MV-4-11 (cell line): ENCODE data around the gene SYPL1.

ENCODE experiments used
- DNase-seq: peaks from one replicate; lab custom pipeline; 2025; lab: John Stamatoyannopoulos, UW

Gene SYPL1

DNA sequence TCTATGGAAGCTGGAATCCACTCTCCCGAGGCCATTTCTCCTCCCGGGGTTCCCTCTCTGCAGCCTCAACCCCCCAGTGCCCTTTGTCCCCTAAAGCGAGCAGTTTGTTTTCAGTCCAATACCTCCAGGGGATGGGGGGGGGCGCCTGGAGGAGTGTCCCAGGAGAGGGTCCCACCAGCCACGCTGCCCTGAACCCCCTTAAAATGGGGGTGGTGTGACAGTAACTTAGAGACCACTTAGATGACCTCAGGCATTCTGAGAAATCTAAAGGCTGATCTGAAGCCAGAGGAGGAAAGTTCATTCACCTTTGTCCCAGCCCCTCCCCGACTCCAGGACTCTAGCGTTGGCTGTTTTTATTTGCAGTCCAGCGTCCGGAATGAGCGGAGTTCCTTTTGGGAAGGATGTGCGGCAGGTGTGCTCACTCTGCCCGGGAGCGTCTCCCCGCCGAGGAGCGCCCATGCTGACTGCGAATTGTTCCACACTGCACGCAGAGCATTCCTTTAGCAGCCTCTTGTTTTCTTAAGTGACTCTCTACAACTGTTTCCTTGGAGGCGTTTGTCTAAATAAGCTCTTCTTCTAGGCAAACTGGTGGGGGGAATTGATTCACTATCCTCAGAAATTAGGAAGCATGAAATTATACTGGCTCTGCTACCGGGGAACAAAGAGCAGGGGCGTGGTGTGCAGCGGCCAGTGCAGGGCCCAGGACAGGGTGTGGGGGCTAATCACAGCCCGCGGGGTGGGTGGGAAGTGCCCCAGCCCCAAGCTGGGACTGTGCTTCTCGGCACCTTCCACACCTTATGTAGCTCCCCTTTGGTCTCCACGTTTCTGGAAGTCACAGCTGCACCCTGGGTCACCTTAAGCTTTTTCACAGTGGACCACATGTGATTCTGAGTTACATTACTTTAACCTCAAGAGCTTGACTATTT, 46.3 kb downstream of the SYPL1 start:
- no peak for DNase-seq

DNA sequence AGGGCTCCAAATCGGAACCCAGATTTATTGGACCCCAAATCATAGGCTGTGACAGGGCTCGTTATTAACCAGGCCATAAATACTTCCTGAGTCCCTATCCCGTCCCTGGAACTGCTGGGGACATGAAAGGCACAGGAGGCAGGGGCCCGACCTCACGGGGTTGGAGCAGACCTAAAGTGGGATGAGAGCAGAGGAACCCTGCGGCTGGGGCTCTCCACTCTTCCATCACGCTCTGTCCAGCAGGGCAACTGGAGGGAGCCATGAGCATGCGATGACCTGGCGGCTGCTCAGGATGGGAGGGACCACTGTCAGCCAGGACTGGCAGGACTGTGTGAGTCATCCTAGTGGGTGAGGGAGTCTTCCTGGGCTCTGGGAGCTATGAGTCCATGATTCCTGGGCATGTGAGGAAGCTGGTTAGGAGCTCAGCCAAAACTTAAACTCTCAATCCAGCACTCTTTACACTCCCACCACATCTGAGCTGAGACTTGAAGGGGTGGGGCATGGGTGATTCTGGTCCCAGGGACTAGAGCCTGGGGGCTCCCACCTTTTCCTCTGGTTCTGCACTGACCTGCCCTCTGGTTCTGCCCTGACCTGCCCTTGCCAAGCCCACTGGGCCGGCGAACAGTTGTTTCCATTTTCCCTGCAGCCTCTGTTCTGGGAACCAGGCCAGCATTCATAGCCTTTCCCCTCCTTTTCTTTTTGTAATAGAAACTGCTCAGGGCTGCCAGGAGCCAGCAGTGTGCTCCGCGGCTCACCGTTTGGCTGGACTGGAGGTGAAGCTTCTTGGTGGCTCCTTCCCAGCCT, 47.1 kb downstream of the SYPL1 start:
- peak; percentile 4 for DNase-seq

DNA sequence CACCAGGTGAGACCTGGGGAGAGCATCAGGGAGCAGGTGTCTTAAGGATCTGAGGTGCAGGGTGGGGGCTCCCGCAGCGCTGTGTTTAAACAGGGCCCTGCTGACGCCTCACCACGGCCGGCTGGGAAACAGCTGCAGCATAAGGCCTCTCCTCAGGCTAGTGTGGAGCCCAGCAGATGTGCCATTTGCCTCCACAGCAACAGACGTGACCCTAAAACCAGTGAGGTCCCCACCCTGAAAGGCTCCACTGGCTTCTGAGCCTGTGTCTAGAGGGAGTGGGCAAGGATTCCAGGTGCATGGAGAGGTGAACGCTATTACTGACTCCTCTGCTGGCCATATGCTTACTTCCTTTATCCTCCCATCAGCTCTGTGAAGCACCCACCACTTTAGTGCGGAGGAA, 47.8 kb downstream of the SYPL1 start:
- DNase-seq: no peak

DNA sequence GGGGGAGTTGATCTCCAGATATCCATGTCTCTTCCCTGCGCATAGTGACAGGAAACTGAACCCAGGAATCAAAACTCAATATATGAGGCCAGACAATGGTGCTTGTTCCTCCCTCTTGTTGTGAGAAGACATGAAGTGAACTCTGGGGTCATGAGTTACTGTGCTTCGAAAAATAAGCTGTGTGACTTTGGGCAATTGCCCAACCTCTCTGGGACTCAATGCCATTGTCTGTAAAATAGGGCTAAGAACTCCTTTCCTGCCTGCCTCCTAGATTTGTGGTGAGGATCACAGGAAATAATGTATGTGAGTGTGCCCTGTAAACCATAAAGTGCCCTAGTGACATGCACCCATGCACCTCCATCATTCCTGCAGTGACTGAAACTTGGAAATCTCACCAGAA, 48.4 kb downstream of the SYPL1 start:
- no peak for DNase-seq

DNA sequence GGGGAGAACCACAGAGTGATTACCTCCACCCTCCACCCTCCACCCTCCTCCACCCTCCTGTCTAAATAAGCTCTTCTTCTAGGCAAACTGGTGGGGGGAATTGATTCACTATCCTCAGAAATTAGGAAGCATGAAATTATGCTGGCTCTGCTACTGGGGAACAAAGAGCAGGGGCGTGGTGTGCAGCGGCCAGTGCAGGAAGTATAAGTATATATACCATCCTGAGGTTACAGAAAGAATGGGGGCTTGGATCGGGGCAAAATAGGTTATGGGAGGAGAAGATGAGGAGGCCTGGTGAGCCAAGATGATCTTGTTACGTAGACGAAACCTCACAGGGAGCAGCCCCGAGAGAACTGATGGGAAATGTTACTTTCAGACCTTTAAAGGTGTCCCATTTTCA, 49.1 kb downstream of the SYPL1 start:
- DNase-seq: peak; percentile 15

DNA sequence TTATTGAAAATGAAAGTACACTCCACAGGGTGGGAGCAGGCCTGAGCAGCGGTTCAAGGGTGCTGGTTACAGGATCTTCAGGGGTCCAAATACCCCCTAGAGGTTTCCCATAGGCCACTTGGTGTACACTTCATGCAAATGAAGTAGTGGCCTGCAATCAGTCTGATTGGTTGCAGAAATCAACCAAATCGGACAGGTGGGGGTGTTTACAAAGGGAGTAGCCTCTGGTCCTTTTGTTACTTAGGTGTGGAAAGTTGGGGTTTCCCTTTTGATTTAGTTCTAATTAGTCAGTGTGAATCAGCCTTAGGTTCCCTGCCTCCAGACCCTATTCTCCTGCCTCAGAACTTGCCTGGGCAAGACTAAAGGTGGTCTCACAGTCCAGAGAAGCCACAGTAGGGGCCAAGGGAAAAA, 49.6 kb downstream of the SYPL1 start:
- no peak for DNase-seq

DNA sequence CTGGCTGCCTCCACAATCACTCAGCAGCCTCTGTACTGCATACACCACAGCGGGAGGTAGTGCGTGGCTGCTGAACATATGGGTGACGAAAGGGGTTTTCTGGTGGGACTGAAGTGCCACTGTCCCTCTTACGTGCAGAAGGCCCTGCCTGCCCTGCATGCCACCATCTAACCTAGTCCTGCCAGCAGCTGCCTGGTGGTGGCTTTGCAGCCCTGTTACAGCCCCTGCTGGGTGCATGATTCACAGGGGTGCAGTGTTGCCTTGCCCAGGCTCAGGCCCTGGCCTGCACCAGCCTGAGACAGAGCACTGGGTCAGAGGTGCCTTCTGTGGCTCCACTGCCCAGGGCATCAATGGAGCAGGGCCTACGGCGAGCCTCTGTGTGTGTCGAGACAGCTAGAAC, 50.1 kb downstream of the SYPL1 start:
- no peak for DNase-seq

DNA sequence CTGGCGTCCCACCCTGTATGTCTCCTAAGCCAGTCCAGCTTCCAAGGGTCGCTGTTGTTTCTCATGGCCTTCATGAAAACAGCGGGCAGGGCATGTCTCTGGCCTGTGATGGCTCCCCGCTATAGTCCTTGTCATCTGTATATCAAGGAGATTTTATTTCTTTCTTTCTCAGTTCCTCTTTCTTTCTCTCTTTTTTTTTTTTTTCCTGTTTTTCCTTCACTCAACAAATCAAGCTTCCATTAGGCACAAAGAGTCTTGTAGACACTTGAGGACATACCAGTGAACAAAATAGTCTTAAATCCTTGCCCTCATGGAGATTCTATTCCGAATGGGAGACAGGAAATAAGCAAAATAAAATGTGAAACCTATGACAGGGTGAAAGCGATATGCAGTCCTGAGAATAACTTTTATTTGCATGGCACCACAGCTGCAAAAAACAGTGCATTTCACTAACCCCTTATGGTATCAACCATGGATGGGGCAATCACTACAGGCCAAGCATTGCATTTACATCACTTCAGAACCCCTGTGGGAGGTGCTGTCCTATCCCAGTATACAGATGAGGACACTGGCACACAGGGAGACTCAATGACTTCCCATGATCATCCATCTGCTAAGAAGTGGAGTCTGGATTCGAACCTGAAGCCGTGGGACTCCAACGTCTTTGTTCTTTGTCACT, 50.7 kb downstream of the SYPL1 start:
- peak; percentile 35 for DNase-seq

DNA sequence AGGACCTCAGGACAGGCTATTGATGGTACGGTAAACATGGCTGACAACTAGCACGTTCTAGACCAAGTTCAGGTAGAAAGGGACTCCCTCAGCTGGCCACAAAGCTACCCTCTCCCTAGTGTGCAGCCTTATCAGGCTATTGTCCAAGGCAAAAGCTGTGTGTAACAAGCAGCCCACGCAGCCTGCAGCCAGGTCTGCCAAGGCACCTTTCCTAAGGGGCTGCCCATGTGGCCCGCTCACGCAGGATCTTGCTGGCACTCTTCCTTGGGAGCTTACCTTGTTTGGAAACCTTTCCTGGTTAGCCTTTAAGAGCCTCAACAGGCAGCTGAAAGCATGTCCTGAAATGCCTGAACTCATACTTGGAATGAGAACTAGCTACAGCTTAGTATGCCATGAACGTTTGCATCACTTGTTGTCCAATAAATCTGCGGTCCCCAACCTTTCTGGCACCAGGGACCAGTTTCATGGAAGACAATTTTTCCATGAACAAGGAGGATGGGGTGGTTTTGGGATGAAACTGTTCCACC, 51.7 kb downstream of the SYPL1 start:
- DNase-seq: no peak

DNA sequence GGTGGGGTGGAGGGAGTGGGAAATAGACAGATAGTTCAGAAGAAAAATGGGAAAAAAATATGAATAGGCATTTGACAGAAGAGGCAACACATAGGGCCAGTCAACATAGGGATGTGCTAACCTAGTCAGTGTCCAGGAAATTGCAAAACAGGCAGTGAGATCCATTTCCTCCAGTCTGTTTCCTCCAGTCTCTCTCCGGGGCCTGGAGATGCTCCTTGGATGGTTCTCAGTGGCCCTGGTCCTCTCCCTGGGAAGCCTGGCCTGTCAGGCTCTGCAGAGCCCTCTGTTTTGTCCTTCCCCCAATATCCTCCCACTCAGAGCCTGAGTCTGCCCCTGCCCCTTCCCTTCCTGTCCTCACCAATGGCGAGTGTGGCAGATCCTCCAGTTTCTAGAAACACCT, 52.6 kb downstream of the SYPL1 start:
- DNase-seq: peak; percentile 61

DNA sequence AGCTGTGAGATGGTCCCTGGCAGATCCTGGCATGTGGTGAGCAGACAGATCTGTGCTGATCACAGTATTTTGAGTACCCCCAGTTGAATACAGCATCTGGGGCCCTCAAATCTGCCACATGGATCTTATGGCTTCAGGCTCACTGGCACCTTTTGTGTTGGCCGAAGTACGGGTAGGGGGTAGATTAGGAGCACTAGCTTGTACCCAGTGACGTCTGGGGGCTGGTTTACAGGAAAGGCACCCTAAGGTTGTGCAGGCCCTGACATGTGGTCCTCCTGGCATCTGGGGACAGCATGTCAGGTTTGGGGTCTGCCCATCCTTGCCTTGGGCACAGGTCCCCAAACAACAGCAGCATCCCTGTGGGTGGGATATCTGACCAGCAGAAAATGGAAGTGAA, 53.2 kb downstream of the SYPL1 start:
- no peak for DNase-seq

DNA sequence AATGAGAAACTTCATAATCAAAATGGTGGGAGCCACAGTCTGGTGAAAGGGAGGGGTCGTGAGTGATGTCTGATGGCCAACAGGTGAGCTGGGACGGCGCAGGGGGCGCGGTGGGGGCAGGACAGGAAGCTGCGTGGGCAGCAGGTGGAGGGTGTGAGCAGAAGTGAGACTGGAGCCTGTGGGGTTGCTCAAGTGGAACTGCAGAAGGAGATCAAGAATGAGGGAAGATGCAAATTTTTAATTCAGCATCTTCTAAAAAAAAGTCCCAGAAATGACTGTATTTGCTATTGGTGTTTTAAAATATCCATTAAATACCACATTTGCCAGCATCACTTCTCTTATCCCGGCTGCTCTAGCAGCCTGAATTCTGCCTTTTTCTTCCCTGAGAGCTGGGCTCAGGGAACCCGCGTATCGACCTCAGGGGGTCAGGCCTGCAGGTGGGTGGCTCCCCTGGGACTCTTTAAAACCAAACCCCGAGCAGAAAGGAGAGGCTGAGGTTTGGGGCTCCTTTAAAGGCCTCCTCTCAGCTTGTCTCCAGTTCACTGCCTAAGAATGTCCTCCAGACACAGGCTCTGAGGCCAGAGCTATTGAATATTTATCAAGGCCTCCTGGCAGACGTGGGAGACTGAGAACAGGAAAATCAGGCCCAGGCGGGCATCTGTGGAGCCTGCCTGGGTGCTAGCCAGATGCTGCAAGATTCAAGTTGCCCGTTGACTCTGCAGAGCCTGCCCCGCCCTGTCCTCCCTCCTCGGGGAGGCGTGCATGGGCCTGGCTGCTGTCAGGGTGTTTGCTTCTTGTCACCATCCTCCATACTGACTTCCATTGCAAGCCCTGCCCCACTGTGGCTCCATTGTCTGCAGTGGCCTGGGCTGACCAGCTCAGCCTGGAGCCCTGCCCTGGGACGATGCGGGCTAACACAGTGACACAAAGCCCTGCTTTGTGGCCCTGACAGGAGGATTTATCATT, 53.9 kb downstream of the SYPL1 start:
- DNase-seq: no peak

DNA sequence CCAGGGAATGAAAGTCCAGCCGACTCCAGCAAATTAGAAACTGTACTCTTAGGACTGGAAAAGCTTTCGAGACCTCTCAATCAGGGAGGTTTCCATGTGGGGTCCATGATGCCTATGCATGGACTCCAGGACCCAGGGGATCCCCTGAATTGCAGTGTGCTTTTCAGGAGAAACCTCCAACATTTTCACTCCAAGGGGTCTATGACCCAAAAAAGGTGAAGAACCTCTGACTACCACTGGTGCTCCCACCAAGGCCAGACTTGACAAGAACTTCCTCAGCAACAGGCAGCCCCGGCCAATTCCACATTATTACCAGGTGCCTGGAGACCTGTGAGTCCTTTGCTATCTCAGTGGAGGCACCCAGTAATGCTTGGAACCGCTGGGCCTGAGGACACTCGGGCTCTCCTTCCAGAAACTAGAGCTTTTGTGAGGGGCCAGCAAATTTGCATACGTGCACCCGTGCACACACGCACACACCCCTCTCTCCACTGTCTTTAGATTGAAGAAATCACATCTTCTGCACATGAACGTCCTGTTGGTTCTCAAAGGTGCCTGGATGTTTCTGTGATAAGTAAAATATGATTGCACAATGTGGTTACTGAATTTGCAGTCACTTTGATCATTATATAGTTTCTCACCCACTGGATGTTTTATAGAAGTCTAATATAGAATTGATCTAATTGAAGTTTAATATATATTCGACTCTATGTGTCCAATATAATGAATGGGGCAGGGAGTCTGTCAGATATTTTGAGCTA, 54.7 kb downstream of the SYPL1 start:
- DNase-seq: no peak

DNA sequence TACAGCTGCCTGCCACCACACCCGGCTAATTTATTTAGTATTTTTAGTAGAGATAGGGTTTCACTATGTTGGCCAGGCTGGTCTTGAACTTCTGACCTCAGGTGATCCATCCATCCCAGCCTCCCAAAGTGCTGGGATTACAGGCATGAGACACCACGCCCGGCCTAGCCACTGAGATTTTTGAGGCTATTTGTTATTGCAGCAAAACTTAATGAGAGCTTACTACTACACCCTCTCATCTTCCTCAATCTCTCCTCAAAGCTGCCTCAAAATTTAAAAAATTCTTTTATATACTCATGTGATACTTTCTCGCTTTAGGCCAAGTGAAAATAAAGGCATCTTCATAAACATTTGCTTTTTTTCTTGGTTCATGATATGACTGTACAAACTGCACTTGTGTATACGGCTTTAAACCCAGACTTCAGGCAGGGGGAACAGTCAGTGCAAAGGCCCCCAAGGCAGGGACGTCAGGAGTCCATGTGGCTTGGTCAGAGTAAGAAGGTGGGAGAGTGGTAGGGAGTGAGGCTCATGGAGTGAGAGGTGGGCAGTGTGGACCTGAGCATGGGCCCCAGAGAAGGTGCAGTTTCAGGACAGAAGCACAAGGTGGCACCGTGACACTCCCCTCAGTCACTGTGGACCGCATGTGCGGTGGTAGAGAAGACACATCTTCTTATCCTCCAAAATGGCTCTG, 55.5 kb downstream of the SYPL1 start:
- DNase-seq: peak; percentile 40

DNA sequence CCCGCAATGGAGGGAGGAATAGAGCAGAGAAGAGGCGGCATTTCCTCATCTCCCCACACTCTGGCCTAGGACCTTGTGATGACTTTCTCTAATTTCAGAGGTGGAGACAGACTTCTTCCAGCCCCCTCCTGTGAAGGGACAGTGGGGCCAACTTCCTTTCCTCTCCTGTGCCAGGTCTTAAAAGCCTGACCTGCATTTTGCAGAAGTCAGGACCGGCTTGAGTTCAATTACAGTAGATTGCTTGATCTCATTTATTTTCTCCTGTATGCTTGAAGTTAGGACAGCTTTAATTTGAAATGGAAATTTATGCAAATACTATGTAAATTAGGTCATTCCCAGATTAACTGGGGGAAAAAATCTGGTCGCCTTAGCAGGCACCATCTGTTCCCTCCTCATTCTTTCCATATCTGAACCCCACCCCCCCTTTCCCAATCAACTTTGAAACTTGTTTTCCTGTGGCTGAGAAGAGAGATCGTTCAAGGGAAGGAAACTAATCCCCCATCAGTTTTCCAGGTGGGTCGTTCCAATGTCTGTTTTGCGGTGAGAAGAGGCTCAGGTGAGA, 57.1 kb downstream of the SYPL1 start:
- DNase-seq: no peak

DNA sequence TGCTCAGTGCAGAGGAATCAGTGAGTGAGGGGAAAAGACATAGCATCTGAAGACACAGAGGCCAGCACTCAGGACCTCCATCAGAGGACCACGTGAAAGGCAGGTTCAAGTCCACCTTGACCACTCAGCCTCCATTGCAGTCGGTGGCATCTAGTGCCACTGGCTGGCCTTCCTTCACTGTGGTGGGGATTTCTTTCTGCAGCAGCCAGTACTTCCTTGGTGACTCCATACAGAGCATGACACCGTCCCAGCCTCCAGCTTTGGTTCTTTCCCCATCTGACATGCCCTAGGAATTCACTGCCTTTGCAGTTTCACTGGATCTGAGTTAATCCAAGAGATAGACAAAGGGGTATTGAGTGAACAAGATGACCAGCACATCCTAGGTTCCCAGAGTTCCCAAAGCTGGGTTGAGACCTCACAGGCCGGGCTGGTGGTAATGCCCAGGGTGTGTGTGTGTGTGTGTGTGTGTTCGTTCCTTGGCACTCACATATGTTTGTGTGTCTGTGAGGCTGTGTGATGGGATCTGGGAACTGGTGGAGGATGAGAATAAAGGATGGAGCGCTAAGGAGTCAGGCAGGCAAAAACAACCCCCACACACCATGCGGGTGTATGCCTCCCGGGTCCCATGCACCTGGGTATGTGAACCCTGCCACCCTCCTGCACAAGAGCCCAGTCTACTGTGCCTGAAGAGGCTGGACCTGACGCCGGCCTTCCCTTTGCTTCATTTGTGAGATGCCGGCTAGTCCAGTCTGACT, 57.8 kb downstream of the SYPL1 start:
- DNase-seq: no peak

DNA sequence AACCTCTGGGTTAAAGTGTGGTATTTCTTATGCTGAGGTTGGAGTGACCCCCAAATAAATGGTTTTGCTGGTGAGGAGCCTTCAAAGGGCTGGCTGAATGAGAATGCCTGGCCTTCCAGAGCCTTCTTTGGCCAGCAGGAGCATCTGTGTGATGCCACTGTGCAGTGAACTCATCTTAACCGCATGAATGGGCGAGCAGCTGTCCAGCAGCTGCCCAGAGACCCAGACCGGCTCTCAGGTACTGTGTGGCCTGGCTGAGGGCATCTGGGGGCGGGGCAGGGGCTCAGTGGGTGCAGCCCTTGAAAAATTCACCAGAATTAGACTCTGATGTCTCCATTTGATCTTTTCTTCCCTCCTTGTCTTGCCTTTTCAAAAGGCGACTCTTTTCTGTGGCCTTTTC, 59.0 kb downstream of the SYPL1 start:
- DNase-seq: no peak

DNA sequence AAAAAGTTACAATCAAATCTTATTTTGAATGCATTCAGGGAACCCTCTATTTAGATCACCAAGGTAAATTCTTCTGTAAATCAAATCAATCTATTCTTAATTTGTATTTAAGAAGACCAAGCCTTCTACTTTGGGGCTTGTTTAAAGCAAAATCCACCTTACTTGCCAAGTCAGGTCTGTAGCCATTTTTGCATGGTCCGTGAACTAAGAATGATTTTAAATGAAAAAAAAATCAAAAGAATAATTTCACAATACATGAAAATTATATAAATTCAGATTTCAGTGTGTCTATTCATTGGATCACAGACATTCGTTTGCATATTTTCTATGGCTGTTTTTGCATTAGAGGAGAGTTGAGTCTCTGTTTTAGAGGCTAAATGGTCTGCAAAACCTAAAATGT, 59.4 kb downstream of the SYPL1 start:
- DNase-seq: no peak

DNA sequence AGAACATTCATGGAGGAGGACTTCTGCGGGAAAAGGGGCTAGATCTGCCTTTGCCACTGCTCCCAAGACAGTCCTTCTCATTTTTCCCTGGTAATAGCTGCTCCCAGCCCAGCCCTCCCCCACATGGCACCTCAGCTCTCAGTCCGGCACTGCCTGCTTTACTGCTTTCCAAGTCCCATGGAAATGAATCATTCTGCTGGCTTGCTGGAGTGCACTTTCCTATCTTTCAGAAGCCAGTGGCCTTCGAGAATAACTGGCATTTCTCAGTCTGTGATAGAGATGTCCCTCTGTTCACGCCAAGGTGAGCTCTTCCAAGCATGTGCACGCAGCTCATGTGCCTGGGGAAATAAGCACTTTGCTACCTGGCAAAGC, 61.4 kb downstream of the SYPL1 start:
- no peak for DNase-seq
